GM04503 (cell line): ENCODE data around the gene RIGI.
"Not testable (repeated sequence)": the region's sequence is repeated elsewhere in the genome, so short reads cannot be mapped to it uniquely, and the experiment has no call there.

Experiments used
- DNase-seq: peaks from one replicate; pipeline ENCODE4 v3.0.0-alpha.2; 2012; ENCODE audit warnings: low read depth

Gene RIGI

GRCh38 chr9:32526041-32526706 is at the start of gene RIGI:
Gene RIGI (minus strand): TSS chr9:32526196. CDS start chr9:32526166, 30 bp downstream.
- peak; percentile 47 for DNase-seq

DNA sequence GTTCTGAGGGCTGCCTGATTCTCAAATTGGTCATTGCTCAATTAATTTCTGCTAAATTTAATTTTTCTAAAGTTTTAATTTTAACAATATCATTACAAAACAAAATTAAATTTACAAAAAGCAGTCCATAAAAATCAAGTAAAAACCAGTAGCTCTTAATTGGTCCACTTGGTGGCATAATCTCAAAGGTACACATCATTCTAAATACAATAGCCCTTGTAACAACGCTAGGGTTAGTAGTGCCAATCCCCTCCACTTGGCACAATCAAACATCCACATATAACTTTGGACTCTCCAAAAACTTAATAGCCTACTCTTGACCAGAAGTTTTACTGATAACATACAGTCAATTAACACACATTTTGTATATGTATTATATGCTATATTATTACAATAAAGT is 48.9 kb upstream of the RIGI start:
- DNase-seq = no peak

GRCh38 chr9:32573821-32574220 is 47.8 kb upstream of the RIGI start:
- no peak for DNase-seq

- no peak for DNase-seq
Observed at GRCh38 chr9:32572900-32573523, 47.0 kb upstream of the RIGI start, which contains the start of gene NDUFB6. Gene NDUFB6 (minus strand): TSS chr9:32573159. CDS start chr9:32573060, 99 bp downstream.

DNA sequence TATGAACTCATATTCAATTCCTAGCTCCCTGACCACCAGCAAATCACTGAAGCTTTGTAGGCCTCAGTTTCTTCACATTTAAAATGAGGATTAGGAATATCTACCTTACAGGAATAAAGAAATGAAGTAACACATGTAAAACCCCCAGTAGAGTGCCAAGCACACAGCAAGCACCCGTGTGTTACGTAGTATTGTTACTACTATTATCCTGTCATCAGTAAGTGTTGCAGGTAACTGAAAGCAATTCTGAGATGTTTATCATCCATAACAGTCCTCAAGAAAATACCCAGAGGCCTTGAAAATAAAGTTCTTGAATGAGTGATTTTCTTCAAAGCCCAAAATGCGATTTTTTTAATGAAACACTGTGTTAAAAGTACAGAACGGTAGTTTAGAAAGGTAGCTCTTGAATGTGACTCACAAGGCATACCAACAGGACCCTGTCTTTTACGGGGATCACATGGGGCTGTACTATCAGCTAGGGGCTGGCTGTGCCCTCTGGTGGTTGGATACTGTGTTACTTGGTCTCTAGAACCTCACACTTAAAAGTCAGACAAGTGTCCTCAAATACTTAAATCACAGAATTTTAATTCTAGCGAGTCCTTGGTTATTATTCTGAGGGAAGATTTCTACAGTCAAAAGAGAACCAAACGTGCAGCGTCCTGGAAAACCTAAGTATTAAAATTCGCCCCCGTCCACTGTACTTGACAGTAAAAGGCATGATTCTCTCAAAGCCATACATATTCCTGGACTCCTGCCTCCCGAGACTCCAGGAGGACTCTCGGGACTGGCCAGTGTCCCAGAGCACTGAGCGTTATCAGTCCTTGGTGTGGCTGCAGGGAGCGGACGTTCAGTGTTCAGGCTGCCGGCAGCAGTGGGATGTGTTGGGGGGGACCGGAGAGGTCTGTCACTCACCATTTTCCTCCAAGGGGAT is 46.2 kb upstream of the RIGI start:
- DNase-seq = no peak

DNA sequence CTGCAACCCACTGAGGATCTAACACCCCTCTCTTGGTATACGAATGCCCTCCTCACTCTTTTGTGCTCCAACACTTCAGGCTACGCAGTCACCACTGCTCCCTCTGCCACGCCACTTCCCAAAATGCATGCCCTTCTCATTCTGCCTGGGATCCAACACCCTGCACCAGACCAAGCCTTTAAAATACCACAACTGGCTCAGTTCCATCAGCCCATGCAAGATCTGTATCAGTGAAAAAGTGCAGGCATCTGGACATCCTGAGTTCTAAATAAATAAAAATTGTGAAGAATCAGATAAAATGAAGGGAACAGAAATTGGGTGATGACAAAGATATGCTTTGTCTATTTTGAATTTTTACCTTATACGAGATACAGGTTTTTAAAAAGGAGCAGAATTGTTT is 44.3 kb upstream of the RIGI start:
- DNase-seq = no peak

DNA sequence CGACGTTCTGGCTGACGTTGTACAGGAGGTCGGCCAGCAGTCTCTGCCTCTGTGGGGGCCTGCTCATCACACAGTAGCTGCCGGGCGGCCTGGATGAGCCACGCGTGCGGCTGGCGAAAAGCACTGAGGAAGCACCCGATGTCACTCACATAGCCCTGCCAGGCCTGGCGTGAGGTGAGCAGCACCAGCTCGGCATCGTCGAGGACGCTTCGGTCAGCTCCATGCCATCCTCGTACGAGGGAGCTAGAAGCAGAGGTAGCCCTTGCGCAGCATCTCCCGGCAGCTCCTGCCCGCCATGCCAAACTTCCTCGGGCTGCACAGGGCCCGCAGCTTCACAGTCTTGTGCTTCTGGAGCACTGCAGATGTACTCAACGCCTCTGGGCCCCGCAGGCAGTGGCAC is 40.8 kb upstream of the RIGI start:
- DNase-seq = no peak

DNA sequence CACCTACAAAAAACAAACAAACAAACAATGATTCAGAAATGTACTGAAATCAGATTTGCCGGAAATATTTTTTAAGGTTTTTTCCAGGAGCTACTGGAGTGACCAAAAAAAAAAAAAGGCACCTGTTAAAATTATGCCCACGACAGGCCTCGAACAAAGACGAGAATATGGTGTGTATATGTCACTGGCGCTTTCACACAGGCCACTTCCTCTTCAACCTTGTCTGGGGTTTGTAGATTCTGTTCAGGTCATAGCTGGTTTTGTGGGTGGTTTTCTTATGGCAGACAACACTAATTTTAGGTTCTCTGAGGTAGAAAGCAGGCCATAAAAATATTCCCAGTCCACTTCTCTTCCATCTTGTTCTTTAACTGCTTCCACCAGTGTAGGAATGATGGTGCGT is 40.0 kb upstream of the RIGI start:
- no peak for DNase-seq

DNA sequence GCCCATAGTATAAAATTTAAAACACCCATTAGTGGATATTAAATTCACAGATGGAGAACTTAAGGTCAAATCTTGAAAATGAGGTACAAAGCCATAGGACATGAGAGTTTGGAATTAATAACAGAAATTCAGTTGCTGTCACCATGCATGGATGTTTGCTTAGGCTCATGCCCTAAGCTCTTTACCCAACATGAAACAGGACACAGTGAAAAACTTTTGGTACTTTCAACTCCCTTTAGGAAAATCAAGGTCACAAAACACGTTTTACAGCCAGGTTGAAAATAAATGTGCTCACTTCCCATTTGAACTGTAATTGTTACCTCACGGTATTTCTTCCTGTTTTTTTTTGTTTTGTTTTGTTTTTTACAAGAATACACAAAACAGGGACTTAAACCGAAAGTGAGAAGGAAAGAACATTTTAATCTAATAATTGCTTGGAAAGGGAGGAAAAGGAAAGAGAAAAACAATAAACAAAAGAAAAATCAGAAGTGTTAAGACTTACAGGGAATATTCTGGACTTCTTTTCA is 32.5 kb upstream of the RIGI start:
- no peak for DNase-seq

GRCh38 chr9:32554591-32554990 is 28.6 kb upstream of the RIGI start:
- no peak for DNase-seq

DNA sequence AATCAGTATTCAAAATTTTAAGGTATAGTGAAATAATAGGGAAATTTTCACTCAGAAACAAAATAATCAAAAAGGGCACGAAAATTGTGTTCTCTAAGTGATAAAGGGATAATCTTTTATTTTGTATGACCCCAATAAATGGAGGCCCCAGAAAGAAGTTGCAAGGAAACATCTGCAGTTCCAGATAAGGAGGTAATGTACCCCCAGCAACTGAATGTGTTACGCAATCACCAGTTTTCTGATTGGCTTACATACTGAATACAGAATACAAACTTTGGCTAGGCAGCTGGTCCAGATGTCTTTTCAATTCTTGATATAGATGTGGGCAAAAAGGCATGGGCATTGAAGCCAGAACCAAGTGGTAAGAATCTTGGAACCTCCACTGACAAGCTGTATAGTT is 28.1 kb upstream of the RIGI start:
- no peak for DNase-seq

DNA sequence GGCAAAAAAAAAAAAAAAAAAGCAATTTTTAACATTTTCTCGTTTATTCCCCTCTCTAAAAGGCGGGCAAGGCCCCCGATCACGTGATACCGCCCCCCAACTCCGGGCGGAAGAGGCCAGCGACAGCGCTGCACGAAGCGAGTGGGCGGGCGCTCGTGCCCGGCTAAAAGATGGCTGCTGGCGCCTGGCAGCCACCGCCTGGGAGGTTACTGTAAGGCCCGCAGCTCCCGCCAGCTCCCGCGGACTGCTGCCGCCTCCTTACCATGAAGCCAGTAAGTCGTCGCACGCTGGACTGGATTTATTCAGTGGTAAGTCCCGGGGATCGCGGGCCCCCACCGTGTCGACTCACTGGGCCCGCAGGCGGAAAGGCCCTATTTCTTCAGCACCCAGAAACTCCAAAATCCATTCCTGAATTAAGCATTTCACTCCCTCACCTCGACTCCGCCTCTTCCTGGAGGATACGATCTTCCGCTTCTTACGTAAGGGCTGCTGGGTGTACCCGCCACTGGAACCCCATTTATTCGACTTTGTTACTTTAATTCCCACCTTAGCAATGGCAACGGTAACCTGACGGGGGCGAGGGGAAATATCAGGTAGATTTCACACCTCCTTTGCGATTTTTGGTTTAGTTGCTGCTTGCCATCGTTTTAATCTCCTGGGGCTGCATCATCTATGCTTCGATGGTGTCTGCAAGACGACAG is 26.3 kb upstream of the RIGI start, which contains the start of the genes SMIM27 and TOPORS:
Gene SMIM27, plus strand, starts transcription at position 156 of the 701 bp plus-strand sequence. Its CDS starts 108 bp downstream, at position 264.
Gene TOPORS, minus strand, starts transcription at position 415 of the 701 bp plus-strand sequence. Its CDS starts 150 bp downstream, at position 265.
- DNase-seq = peak; percentile 71

GRCh38 chr9:32551276-32552051 is 25.5 kb upstream of the RIGI start:
- DNase-seq = no peak

DNA sequence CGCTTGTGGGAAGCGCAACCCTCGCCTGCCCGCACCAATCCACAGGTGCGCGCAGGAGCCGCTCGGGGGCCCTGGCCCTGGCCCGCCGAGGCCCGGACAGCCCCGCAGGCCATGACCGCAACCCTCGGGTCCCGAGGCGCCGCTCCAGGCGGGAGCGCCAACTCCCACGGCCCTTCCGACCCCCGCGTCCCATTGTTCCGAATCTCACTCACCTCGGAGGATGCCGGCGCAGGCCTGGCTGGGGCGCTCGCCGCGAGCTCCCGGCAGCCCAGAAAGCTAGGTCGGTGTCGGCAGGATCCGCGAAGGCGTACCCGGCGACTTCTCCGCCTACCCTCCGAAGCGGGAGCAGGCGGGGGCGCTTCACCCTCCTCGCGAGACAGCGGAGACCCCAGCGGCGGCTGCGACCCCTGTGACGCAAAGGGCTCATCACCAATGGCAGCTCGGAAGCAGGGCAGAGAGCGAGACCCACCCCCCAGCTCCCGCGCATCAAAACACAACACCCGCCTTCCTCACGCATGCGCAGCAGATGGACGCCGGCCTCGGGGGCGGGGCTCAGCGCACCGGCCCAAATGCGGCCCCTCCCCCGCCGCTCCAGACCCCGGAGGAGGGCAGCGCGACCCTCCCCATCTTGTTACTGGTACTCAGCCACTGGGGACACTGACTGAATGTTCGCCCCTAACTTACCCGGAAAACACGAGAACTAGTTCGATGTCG is 24.7 kb upstream of the RIGI start:
- no peak for DNase-seq

DNA sequence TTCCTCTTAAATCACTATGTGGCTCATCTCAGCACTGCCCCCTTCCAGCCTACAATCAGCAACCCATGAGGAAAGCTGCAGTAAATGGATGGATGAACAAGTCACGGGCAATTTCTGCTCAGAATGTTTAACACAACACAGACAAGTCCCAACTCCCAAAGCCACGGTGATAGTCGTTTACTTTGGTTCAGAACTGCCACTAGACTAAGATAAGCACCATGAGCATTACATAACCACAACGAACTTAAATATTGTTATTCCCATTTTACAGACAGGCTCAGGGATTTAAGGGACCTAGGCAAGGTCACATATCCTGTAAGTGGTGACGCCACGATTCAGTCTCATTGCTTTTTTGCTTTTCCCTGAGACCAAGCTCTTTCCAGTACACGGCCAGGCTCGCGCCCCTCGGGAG is 24.2 kb upstream of the RIGI start:
- DNase-seq = no peak

- DNase-seq = not testable (repeated sequence)
Observed at GRCh38 chr9:32548213-32548612, 22.2 kb upstream of the RIGI start.

DNA sequence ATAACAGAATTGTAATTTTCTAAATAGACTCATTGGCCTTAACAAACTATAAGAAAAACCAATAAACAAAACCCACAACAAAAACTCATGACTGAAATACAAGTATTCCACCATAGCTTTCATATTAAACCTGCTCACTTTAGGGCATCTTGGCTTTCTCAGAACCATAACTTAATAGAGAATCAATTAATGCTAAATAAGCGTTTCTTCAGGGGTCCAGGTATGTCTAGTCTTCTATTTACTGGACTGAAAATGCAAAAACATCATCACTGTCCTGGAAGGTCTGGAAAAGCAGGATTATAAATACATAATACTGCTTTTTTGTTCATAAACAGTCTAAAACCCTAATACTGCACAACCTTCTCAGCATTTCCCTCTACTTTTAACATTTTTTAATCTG is 19.9 kb upstream of the RIGI start:
- DNase-seq = no peak

- no peak for DNase-seq
Observed at GRCh38 chr9:32543047-32543446, 17.1 kb upstream of the RIGI start.

DNA sequence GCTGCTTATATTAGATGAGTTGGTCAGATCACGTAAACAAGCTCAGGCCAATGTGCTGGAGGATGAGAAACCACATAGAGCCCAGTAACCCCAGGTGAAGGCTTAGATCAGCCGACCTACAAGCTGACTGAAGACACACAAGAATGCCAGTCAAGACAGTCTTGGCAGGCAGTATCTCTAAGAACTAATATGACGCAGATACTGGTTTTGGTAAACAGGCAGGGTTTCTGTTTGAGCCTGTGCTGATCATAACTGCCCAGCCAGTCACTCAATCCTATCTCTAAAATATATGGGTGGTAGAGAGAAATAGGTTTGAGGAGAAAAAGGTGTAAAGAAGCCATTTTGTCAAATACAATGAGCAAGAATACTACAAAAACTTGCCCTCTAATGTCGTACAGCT is 7.8 kb upstream of the RIGI start:
- no peak for DNase-seq

- no peak for DNase-seq
Observed at GRCh38 chr9:32533336-32533735, 7.3 kb upstream of the RIGI start.
